ENCODE measurements around the gene MTHFS.
"Not testable (repeated sequence)": the region's sequence is repeated elsewhere in the genome, so short reads cannot be mapped to it uniquely, and the experiment has no call there.

MTHFS gene

GRCh38 chr15:79915776-79916501 lies 19.1 kb upstream of the MTHFS start:
- not testable (repeated sequence) for DNase-seq

GRCh38 chr15:79914728-79915127 lies 17.9 kb upstream of the MTHFS start:
- DNase-seq, result no peak

- DNase-seq, result not testable (repeated sequence)
Observed at GRCh38 chr15:79909556-79910335, 12.9 kb upstream of the MTHFS start.

GRCh38 chr15:79904271-79904670 lies 7.5 kb upstream of the MTHFS start:
- DNase-seq, result no peak

GRCh38 chr15:79903626-79904025 lies 6.8 kb upstream of the MTHFS start:
- no peak for DNase-seq

- no peak for DNase-seq
Observed at GRCh38 chr15:79903144-79903543, 6.3 kb upstream of the MTHFS start.

- no peak for DNase-seq
Observed at GRCh38 chr15:79901958-79902357, 5.1 kb upstream of the MTHFS start.

GRCh38 chr15:79900818-79901378 lies 4.1 kb upstream of the MTHFS start:
- not testable (repeated sequence) for DNase-seq

- DNase-seq, result no peak
Observed at GRCh38 chr15:79900087-79900486, 3.3 kb upstream of the MTHFS start.

- DNase-seq, result not testable (repeated sequence)
Observed at GRCh38 chr15:79898786-79899185, 2.0 kb upstream of the MTHFS start.

- DNase-seq, result no peak
Observed at GRCh38 chr15:79898369-79898768, 1.6 kb upstream of the MTHFS start.

- no peak for DNase-seq
Observed at GRCh38 chr15:79897701-79898113, 893 bp upstream of the MTHFS start.

- no peak for DNase-seq
Observed at GRCh38 chr15:79897380-79897678, 515 bp upstream of the MTHFS start.

GRCh38 chr15:79896131-79896633 lies 632 bp downstream of the MTHFS start:
- DNase-seq, result no peak

- no peak for DNase-seq
Observed at GRCh38 chr15:79887054-79887930, 9.5 kb downstream of the MTHFS start.

- no peak for DNase-seq
Observed at GRCh38 chr15:79886124-79886523, 10.7 kb downstream of the MTHFS start.

GRCh38 chr15:79884204-79884596 lies 12.6 kb downstream of the MTHFS start:
- no peak for DNase-seq

- no peak for DNase-seq
Observed at GRCh38 chr15:79883579-79884203, 13.1 kb downstream of the MTHFS start.

GRCh38 chr15:79881668-79882067 lies 15.1 kb downstream of the MTHFS start:
- DNase-seq, result no peak

GRCh38 chr15:79881254-79881653 lies 15.6 kb downstream of the MTHFS start:
- DNase-seq, result no peak

GRCh38 chr15:79878078-79878705 lies 18.6 kb downstream of the MTHFS start:
- DNase-seq, result no peak

GRCh38 chr15:79875213-79875612 lies 21.6 kb downstream of the MTHFS start:
- no peak for DNase-seq

All from NCI-H1930 (cell line).